Natural killer cell (primary cell): Measurements from ENCODE around the gene BACH1. TPM values are rescaled to one million over a fixed set of nuclear protein-coding genes. Genes with fewer than 3 reads are reported as not detected.

Source experiments
- ATAC-seq, 3 donors: fragments of 150-1000 bp in 2 of 3; fragments of 200-7000 bp in 1 of 3; cut with Tn5 transposase; 1 replicate in 1 of 3; 2 replicates in 2 of 3; pipeline ENCODE4 v1.10.0; 2021; ENCODE audit warnings: mild to moderate bottlenecking in 2 of 3, moderate library complexity in 2 of 3
- DNase-seq, 2 donors: peaks; one replicate each; pipeline versions ENCODE4 v3.0.0 to v3.0.0-alpha.2; 2013 to 2021; ENCODE audit warnings: mixed read lengths in 1 of 2
- H3K27ac ChIP-seq: one replicate; pipeline ENCODE4 v1.5.1; 2013; ENCODE audit warnings: mild to moderate bottlenecking, low read length
- H3K27me3 ChIP-seq: one replicate; pipeline ENCODE4 v1.6.1; 2013; ENCODE audit warnings: low read length; ENCODE audit not compliant: control insufficient read depth, insufficient read depth
- H3K36me3 ChIP-seq: one replicate; pipeline ENCODE4 v1.6.1; 2013; ENCODE audit warnings: low read length; ENCODE audit not compliant: control insufficient read depth, insufficient read depth
- H3K4me1 ChIP-seq: one replicate; pipeline ENCODE4 v1.6.1; 2013; ENCODE audit warnings: low read length; ENCODE audit not compliant: control insufficient read depth, insufficient read depth
- H3K4me3 ChIP-seq: one replicate; pipeline ENCODE4 v1.5.1; 2013; ENCODE audit warnings: low read length
- H3K9me3 ChIP-seq: one replicate; pipeline ENCODE4 v1.6.1; 2013; ENCODE audit warnings: low read length; ENCODE audit not compliant: control insufficient read depth, insufficient read depth
- H3K27ac Mint-ChIP-seq, 2 donors: one replicate each; pipeline ENCODE4 v1.8.0; 2022; ENCODE audit warnings: mild to moderate bottlenecking in 2 of 2, mixed read lengths in 2 of 2, moderate library complexity in 1 of 2
- H3K27me3 Mint-ChIP-seq, 2 donors: one replicate each; pipeline ENCODE4 v1.8.0; 2022; ENCODE audit warnings: low read depth in 2 of 2, mixed read lengths in 2 of 2
- H3K36me3 Mint-ChIP-seq: one replicate; pipeline ENCODE4 v1.8.0; 2022; ENCODE audit warnings: mixed read lengths
- H3K4me1 Mint-ChIP-seq, 2 donors: one replicate each; pipeline ENCODE4 v1.8.0; 2022; ENCODE audit warnings: mixed read lengths in 2 of 2
- H3K4me3 Mint-ChIP-seq: one replicate; pipeline ENCODE4 v1.8.0; 2022; ENCODE audit warnings: mild to moderate bottlenecking, moderate library complexity, mixed read lengths
- H3K9me3 Mint-ChIP-seq, 2 donors: one replicate each; pipeline ENCODE4 v1.8.0; 2022; ENCODE audit warnings: mixed read lengths in 2 of 2
- CTCF ChIP-seq: fragments of 200-600 bp; IDR thresholded peaks from one replicate; pipeline ENCODE4 v1.8.0; 2022; ENCODE audit warnings: antibody characterized with exemption
- WGBS: methylation state at CpG from one replicate; pipeline ENCODE4 v1.1.7; 2013; ENCODE audit warnings: missing lambda C conversion rate; ENCODE audit not compliant: insufficient coverage; 5-methylcytosine and 5-hydroxymethylcytosine counted together
- intact Hi-C: fragments of 100-400 bp; cut with micrococcal nuclease; formaldehyde crosslinking; loops from one replicate; pipeline ENCODE4 v1.14.2; 2022
- total RNA-seq, 4 donors: library from RNA; stranded (reverse); fragments of 120-200 nt in 1 of 4; gene quantifications; one replicate each; pipeline versions ENCODE4 v1.2.3 to v1.2.4, GENCODE V29; 2013 to 2022

Gene BACH1
- total RNA-seq, 3 donors from 2014 or later (not counting 1 experiment from before 2014, with no cell fraction given) = 74.2 to 111 (median 86.3) TPM

- Mint-ChIP-seq H3K9me3 (no peaks in the 10 kb centered on the region), H3K4me3 (no peak overlapping the region)
- intact Hi-C loops = loop anchor here (10.0 kb wide), 1 partner anchor 78 kb away; no protein-coding TSS in a partner anchor
These were observed 43.7 kb downstream of the BACH1 start for GRCh38 chr21:29342363-29342957.

GRCh38 chr21:29343519-29343918 lies 44.8 kb downstream of the BACH1 start:
- H3K27ac Mint-ChIP-seq = no peak overlapping the region
- H3K4me1 ChIP-seq = peaks cover 5% of the 10 kb centered on the region

More at GRCh38 chr21:29342363-29342957, 43.7 kb downstream of the BACH1 start:
- Mint-ChIP-seq H3K27ac (no peak overlapping the region), H3K27me3 (no peaks in the 10 kb centered on the region), H3K4me1 (peaks cover 5 to 15% of the 10 kb centered on the region in 2 donors), H3K36me3 (no peaks in the 10 kb centered on the region)
- ATAC-seq = no peak
- no peak overlapping the region for H3K27ac ChIP-seq
- no peak for DNase-seq
- no peaks in the 10 kb centered on the region for H3K27me3 ChIP-seq
- TF ChIP-seq CTCF = no peak
- no peaks in the 10 kb centered on the region for H3K4me1 ChIP-seq
- 68% methylated on average over 9 of the region's 9 CpGs for WGBS
- H3K9me3 ChIP-seq = no peaks in the 10 kb centered on the region
- peaks cover 10% of the 10 kb centered on the region for H3K36me3 ChIP-seq
- no peak overlapping the region for H3K4me3 ChIP-seq

DNA sequence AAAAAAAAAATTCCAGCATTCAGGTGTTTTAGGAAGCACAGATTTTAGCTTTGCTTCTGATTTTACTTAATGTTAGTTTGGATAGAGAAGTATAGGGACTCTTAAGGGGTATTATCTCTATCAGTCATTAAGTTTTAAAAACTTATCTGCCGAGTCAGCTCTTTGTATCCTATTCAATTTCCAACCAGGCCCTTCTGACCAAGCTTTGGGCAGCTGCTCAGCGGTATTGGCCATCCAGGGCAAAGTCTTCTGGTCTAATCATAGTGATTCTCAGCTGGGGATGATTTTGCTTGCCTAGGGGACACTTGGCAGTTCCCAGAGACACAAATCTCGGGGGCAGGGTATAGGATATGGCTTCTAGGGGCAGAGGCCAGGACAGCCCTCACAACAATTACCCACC lies 47.6 kb downstream of the BACH1 start:
- DNase-seq (no peak), ATAC-seq (no peak)
- intact Hi-C loops = loop anchor here (10.0 kb wide), 1 partner anchor 81 kb away; no protein-coding TSS in a partner anchor
- no peak overlapping the region for H3K4me3 Mint-ChIP-seq
- no peaks in the 10 kb centered on the region for H3K27me3 ChIP-seq
- no peaks in the 10 kb centered on the region for H3K27me3 Mint-ChIP-seq
- no peak overlapping the region for H3K27ac ChIP-seq
- H3K27ac Mint-ChIP-seq = peak overlapping the region in 1 of 2 donors; percentile 2
- no peaks in the 10 kb centered on the region for H3K36me3 Mint-ChIP-seq
- no peak overlapping the region for H3K4me3 ChIP-seq
- 100% methylated on average over 2 of the region's 3 CpGs for WGBS
- no peaks in the 10 kb centered on the region for H3K9me3 Mint-ChIP-seq
- H3K36me3 ChIP-seq = peaks cover 10% of the 10 kb centered on the region
- H3K4me1 Mint-ChIP-seq = peaks cover 7 to 16% of the 10 kb centered on the region in 2 donors
- no peaks in the 10 kb centered on the region for H3K9me3 ChIP-seq
- no peak for TF ChIP-seq CTCF
- peaks cover 5% of the 10 kb centered on the region for H3K4me1 ChIP-seq

More at GRCh38 chr21:29343519-29343918, 44.8 kb downstream of the BACH1 start:
- Mint-ChIP-seq H3K4me3 (no peak overlapping the region), H3K9me3 (no peaks in the 10 kb centered on the region), H3K27me3 (no peaks in the 10 kb centered on the region), H3K4me1 (peaks cover 12 to 23% of the 10 kb centered on the region in 2 donors), H3K36me3 (no peaks in the 10 kb centered on the region)
- TF ChIP-seq CTCF = no peak
- H3K9me3 ChIP-seq = no peaks in the 10 kb centered on the region
- no peak overlapping the region for H3K27ac ChIP-seq
- ATAC-seq = no peak
- H3K27me3 ChIP-seq = no peaks in the 10 kb centered on the region
- intact Hi-C loops = loop anchor here (10.0 kb wide), 1 partner anchor 79 kb away; no protein-coding TSS in a partner anchor
- DNase-seq = no peak
- WGBS = 94% methylated on average over 4 of the region's 4 CpGs
- no peak overlapping the region for H3K4me3 ChIP-seq
- H3K36me3 ChIP-seq = peaks cover 10% of the 10 kb centered on the region
